Measurements from ENCODE around the gene DLG2. TPM values are rescaled to one million over a fixed set of nuclear protein-coding genes. Genes with fewer than 3 reads are reported as not detected.

DLG2 gene
- total RNA-seq, 2 experiments from 2014 or later, result 6.9 to 8.2 TPM

DNA sequence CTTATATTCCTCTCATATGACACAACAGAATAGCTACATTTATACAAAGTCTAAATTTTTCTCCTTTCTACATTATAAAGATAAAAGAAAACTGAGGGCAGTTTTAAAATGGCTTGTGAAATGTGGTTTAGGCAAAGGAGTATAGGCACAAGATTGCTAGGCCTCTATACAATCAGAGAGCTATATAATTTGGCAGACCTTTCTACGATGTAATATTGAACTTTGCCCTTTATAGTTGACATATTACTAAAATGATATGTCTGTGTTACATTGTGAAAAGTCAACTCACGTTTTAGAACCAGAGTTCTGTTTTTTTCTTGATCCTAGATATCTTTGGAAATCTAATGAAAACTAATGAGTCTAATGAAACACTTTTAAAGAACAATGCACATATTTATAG, 430.2 kb downstream of the DLG2 start:
- BruUV-seq (replicated peaks), result no TSS peak
- ChIA-PET CTCF (ENCODE audit: unreplicated experiment) (no interaction called here), POLR2A (interaction anchor here (0.9 to 1.3 kb wide), 2 partner anchors 12 to 17 kb away, joined by 3 read pairs; no protein-coding TSS in a partner anchor)
- no peak overlapping the region for H3K4me3 ChIP-seq (ENCODE audit: low read depth, low read length, poor library complexity, severe bottlenecking)
- intact Hi-C loops (cut with micrococcal nuclease; ENCODE audit: unreplicated experiment), result no loop called here
- H3K36me3 ChIP-seq (ENCODE audit: insufficient read depth, low read length), result no peaks in the 10 kb centered on the region
- no peaks in the 10 kb centered on the region for H3K79me2 ChIP-seq (ENCODE audit: insufficient read depth, low read depth, low read length)
- no peak for DNase-seq (ENCODE audit: low spot score)
- H3K9me2 ChIP-seq (ENCODE audit: insufficient read depth, low read length), result no peaks in the 10 kb centered on the region
- H3K4me1 ChIP-seq (ENCODE audit: insufficient read depth, low read length, poor library complexity, severe bottlenecking), result no peaks in the 10 kb centered on the region
- H3K4me2 ChIP-seq (ENCODE audit: low read length), result no peak overlapping the region
- H2AFZ ChIP-seq (ENCODE audit: low read length), result no peak overlapping the region
- H3K9me3 ChIP-seq (ENCODE audit: low read length), result 0 out of 2 replicates have a peak, but pooled peaks cover 6% of the 10 kb centered on the region
- TF ChIP-seq EZH2phosphoT487 (IDR thresholded peaks at IDR 0.05; ENCODE audit: borderline replicate concordance, low read depth, low read length), result no peak
- TF ChIP-seq, protein P1, sequence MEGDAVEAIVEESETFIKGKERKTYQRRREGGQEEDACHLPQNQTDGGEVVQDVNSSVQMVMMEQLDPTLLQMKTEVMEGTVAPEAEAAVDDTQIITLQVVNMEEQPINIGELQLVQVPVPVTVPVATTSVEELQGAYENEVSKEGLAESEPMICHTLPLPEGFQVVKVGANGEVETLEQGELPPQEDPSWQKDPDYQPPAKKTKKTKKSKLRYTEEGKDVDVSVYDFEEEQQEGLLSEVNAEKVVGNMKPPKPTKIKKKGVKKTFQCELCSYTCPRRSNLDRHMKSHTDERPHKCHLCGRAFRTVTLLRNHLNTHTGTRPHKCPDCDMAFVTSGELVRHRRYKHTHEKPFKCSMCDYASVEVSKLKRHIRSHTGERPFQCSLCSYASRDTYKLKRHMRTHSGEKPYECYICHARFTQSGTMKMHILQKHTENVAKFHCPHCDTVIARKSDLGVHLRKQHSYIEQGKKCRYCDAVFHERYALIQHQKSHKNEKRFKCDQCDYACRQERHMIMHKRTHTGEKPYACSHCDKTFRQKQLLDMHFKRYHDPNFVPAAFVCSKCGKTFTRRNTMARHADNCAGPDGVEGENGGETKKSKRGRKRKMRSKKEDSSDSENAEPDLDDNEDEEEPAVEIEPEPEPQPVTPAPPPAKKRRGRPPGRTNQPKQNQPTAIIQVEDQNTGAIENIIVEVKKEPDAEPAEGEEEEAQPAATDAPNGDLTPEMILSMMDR (conservative IDR thresholded peaks at IDR 0.05; ENCODE audit: low read length), result no peak
- H3K27ac ChIP-seq (ENCODE audit: low read depth, low read length, poor library complexity, severe bottlenecking), result no peak overlapping the region
- H4K20me1 ChIP-seq (ENCODE audit: insufficient read depth, low read length), result no peaks in the 10 kb centered on the region

DNA sequence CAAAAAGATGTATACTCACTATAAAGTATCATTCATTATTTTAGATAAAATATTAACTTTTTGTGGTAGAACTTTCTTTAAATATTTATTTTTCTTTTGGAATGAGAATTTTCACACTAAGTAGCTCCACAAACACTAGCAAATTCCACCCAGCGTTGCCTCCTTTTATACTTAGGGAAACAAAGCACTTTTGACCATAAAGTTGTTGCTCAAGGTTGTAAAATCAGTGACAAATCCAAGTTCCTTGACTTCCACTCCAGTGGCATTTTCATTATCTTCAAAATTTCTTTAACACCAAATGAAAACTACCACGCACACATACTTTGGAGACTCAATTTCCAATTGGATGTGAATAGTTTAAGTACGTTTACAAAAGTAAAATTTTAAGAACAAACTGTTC, 431.2 kb downstream of the DLG2 start:
- H2AFZ ChIP-seq (ENCODE audit: low read length), result no peak overlapping the region
- CTCF ChIA-PET (ENCODE audit: unreplicated experiment), result no interaction called here
- TF ChIP-seq EZH2phosphoT487 (IDR thresholded peaks at IDR 0.05; ENCODE audit: borderline replicate concordance, low read depth, low read length), result no peak
- TF ChIP-seq, protein P1 (conservative IDR thresholded peaks at IDR 0.05; ENCODE audit: low read length), result no peak
- no TSS peak for BruUV-seq (replicated peaks)
- no peak for DNase-seq (ENCODE audit: low spot score)
- H3K9me3 ChIP-seq (ENCODE audit: low read length), result no peaks in the 10 kb centered on the region
- no peak overlapping the region for H3K27ac ChIP-seq (ENCODE audit: low read depth, low read length, poor library complexity, severe bottlenecking)
- H3K4me1 ChIP-seq (ENCODE audit: insufficient read depth, low read length, poor library complexity, severe bottlenecking), result no peaks in the 10 kb centered on the region
- no peak overlapping the region for H3K4me2 ChIP-seq (ENCODE audit: low read length)
- H3K4me3 ChIP-seq (ENCODE audit: low read depth, low read length, poor library complexity, severe bottlenecking), result no peak overlapping the region
- H3K9me2 ChIP-seq (ENCODE audit: insufficient read depth, low read length), result no peaks in the 10 kb centered on the region
- no peaks in the 10 kb centered on the region for H3K36me3 ChIP-seq (ENCODE audit: insufficient read depth, low read length)
- H3K79me2 ChIP-seq (ENCODE audit: insufficient read depth, low read depth, low read length), result no peaks in the 10 kb centered on the region
- POLR2A ChIA-PET, result interaction anchor here (0.5 to 0.7 kb wide), 2 partner anchors 62 to 90 kb away, joined by 3 read pairs; no protein-coding TSS in a partner anchor
- no peaks in the 10 kb centered on the region for H4K20me1 ChIP-seq (ENCODE audit: insufficient read depth, low read length)
- intact Hi-C loops (cut with micrococcal nuclease; ENCODE audit: unreplicated experiment), result no loop called here

DNA sequence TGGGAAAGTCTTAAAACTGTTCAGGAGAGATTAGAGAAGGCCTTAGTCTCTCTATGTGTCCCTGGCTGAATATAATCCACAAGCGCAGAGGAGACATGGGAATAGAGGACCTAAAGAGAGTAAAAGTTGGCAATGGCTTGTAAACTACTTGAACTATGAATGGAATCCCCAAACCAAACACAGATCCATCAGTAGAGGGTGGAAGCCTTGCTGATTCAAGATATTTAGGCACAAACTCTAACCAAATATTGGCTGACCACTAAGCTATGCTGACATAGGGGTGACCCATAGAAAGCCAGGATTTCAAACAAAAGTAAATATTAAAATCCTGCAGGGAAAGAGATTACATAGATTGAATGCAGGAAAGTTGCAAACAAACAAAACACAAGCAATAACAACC, 439.2 kb downstream of the DLG2 start:
- no TSS peak for BruUV-seq (replicated peaks)
- H4K20me1 ChIP-seq (ENCODE audit: insufficient read depth, low read length), result no peaks in the 10 kb centered on the region
- no peaks in the 10 kb centered on the region for H3K9me3 ChIP-seq (ENCODE audit: low read length)
- ChIA-PET POLR2A (no interaction called here), CTCF (ENCODE audit: unreplicated experiment) (no interaction called here)
- no peaks in the 10 kb centered on the region for H3K4me1 ChIP-seq (ENCODE audit: insufficient read depth, low read length, poor library complexity, severe bottlenecking)
- no peaks in the 10 kb centered on the region for H3K36me3 ChIP-seq (ENCODE audit: insufficient read depth, low read length)
- H3K79me2 ChIP-seq (ENCODE audit: insufficient read depth, low read depth, low read length), result no peaks in the 10 kb centered on the region
- H2AFZ ChIP-seq (ENCODE audit: low read length), result no peak overlapping the region
- no peak overlapping the region for H3K4me3 ChIP-seq (ENCODE audit: low read depth, low read length, poor library complexity, severe bottlenecking)
- intact Hi-C loops (cut with micrococcal nuclease; ENCODE audit: unreplicated experiment), result no loop called here
- DNase-seq (ENCODE audit: low spot score), result no peak
- no peak for TF ChIP-seq EZH2phosphoT487 (IDR thresholded peaks at IDR 0.05; ENCODE audit: borderline replicate concordance, low read depth, low read length)
- TF ChIP-seq, protein P1 (conservative IDR thresholded peaks at IDR 0.05; ENCODE audit: low read length), result no peak
- H3K27ac ChIP-seq (ENCODE audit: low read depth, low read length, poor library complexity, severe bottlenecking), result no peak overlapping the region
- no peaks in the 10 kb centered on the region for H3K9me2 ChIP-seq (ENCODE audit: insufficient read depth, low read length)
- H3K4me2 ChIP-seq (ENCODE audit: low read length), result no peak overlapping the region
